Activated naive CD4-positive, alpha-beta T cell treated with anti-CD3 and anti-CD28 coated beads, Interleukin-2, amount 10 ng/mL, durations not matched to agents 7 days and 5 days (primary cell): ENCODE results near the gene CALCOCO2.

Experiments
- CTCF ChIA-PET: fragments of 350-600 bp; sonication (Branson Sonifier 250); formaldehyde crosslinking; loops from one replicate; lab custom pipeline; 2021; ENCODE audit warnings: antibody characterized with exemption; lab: Charles Lee
- DNase-seq: peaks from one replicate; pipeline ENCODE4 v3.0.0-alpha.2; 2020
- H3K27ac Mint-ChIP-seq: one replicate; pipeline ENCODE4 v1.8.0; 2021; ENCODE audit warnings: mild to moderate bottlenecking, moderate library complexity, mixed read lengths
- H3K27me3 Mint-ChIP-seq: one replicate; pipeline ENCODE4 v1.8.0; 2021; ENCODE audit warnings: mild to moderate bottlenecking, mixed read lengths
- H3K36me3 Mint-ChIP-seq: one replicate; pipeline ENCODE4 v1.8.0; 2021; ENCODE audit warnings: mixed read lengths
- H3K4me1 Mint-ChIP-seq: one replicate; pipeline ENCODE4 v1.8.0; 2021; ENCODE audit warnings: mixed read lengths
- H3K4me3 Mint-ChIP-seq: one replicate; pipeline ENCODE4 v1.8.0; 2021; ENCODE audit warnings: mild to moderate bottlenecking, moderate library complexity, mixed read lengths
- H3K9me3 Mint-ChIP-seq: one replicate; pipeline ENCODE4 v1.8.0; 2021; ENCODE audit warnings: mixed read lengths

Gene CALCOCO2

DNA sequence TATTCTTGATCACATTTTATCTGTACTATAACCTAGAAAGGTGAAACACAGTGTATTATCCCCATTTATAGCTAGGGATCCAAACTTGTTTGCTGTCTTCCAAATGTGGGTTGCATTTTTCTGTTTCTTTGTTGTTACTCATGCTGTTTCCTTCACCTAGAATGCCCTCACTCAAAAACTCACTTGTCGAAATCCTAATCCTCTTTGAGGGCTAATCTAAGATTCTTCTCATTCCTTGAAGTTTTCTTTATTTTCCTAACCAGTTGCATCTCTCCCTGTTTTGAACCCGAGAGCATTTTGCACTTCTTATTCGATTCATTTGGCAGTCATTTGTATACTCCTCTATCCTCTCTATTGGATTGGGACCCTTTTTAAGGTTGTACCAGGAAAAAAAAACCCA lies 9.6 kb downstream of the CALCOCO2 start:
- Mint-ChIP-seq H3K9me3 (no peaks in the 10 kb centered on the region), H3K4me1 (peaks cover 77% of the 10 kb centered on the region), H3K27ac (peak overlapping the region; percentile 91), H3K4me3 (no peak overlapping the region), H3K36me3 (peaks cover 48% of the 10 kb centered on the region), H3K27me3 (no peaks in the 10 kb centered on the region)
- CTCF ChIA-PET: interaction anchor here (1.2 to 1.6 kb wide), 2 partner anchors 9 to 35 kb away, joined by 3 to 4 read pairs; no protein-coding TSS in a partner anchor
- no peak for DNase-seq

DNA sequence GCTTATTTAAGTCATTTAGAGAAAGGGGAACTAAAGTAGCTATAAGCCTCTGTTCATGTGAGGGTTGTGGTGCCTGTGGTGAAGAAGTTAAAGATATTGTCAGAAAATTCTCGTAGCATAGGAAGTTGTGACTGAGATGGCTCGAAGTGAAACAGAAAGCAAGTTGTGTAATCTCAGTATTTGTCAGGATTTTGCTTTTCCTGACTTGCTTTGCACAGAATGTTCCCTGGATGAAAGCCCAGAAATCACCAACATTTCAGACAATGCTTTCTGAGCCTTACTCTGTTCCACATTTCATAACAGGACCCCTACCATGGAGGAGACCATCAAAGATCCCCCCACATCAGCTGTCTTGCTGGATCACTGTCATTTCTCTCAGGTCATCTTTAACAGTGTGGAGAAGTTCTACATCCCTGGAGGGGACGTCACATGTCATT lies 10.6 kb downstream of the CALCOCO2 start:
- DNase-seq: peak; percentile 63
- CTCF ChIA-PET: interaction anchor here (0.9 to 1.6 kb wide), 3 partner anchors 10 to 29 kb away, joined by 3 to 6 read pairs (median 3); no protein-coding TSS in a partner anchor
- Mint-ChIP-seq H3K36me3 (peaks cover 47% of the 10 kb centered on the region), H3K9me3 (no peaks in the 10 kb centered on the region), H3K4me1 (peaks cover 68% of the 10 kb centered on the region), H3K27me3 (no peaks in the 10 kb centered on the region), H3K27ac (peak overlapping the region; percentile 91), H3K4me3 (peak overlapping the region; percentile 67)

DNA sequence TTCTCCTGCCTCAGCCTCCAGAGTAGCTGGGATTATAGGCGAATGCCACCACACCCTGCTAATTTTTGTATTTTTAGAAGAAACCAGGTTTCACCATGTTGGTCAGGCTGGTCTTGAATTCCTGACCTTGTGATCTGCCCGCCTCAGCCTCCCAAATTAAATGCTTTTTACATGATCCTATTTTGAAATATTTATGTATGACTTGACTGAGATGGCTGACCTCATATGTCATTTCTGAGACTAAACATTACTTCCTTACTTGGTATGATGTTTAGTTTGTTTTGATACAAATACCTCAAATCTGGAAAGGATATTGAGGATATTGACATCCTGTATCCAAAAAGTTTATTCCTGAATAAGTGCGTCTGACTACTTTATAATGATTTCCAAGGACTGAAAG lies 11.9 kb downstream of the CALCOCO2 start:
- Mint-ChIP-seq H3K27me3 (no peaks in the 10 kb centered on the region), H3K4me1 (peaks cover 54% of the 10 kb centered on the region), H3K27ac (no peak overlapping the region), H3K36me3 (peaks cover 45% of the 10 kb centered on the region), H3K4me3 (no peak overlapping the region), H3K9me3 (no peaks in the 10 kb centered on the region)
- CTCF ChIA-PET: interaction anchor here (0.9 to 1.5 kb wide), 4 partner anchors 35 to 164 kb away, joined by 3 to 5 read pairs (median 4); no protein-coding TSS in a partner anchor
- no peak for DNase-seq

DNA sequence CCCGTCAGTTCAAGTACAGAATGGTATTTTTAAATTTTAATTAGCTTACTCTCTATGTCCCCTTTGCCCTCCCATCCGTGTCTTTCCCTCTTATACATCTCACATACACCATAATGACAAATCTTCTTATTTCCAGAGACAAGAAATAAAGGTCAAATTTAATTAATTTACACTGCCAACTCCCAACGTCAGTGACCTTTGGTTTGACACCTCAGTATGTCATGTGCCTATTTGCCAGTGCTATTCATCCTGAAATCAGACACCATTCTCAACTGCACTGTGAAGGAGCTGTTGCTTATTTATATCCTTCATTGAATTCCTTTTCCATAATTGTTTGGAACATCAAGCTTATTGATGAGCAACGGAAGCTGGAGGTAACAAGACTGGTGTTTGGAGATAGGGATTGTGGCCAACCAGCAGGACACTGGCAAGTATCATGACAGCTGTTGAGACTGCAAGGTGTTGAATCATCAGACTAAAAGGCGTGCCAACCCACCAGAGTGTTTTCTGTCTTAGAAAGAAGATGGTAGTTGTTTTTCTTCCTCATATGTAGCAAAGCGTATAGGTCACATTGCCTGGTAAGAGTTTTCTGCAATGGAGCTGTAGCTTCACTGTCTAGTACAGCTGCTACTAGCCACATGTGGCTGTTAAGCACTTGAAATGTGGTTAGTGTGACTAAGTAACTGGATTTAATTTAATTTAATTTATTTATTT lies 12.5 kb downstream of the CALCOCO2 start:
- no peak overlapping the region for H3K27ac Mint-ChIP-seq
- no peaks in the 10 kb centered on the region for H3K27me3 Mint-ChIP-seq
- no peak for DNase-seq
- H3K36me3 Mint-ChIP-seq: peaks cover 47% of the 10 kb centered on the region
- peaks cover 48% of the 10 kb centered on the region for H3K4me1 Mint-ChIP-seq
- CTCF ChIA-PET: interaction anchor here (0.5 to 1.5 kb wide), 6 partner anchors 34 to 171 kb away, joined by 3 to 5 read pairs (median 4); no protein-coding TSS in a partner anchor
- H3K4me3 Mint-ChIP-seq: no peak overlapping the region
- H3K9me3 Mint-ChIP-seq: no peaks in the 10 kb centered on the region

DNA sequence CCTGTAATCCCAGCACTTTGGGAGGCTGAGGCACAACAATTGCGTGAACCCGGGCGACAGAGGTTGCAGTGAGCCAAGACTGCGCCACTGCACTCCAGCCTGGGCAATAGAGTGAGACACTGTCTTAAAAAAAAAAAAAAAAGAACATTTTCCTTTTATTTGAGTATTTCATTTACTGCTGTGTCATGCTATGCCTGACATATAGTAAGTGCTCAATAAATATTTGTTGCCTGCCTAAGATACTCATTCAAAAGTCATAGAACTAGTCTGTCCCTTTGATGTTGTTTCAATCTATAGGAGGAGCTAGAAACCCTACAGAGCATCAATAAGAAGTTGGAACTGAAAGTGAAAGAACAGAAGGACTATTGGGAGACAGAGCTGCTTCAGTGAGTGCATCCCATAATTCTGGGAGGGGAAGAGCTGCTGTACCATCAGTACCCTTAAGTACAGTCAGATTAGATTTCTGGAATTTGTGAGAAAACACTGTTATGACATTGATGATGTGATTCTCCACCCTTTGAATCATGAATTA lies 20.0 kb downstream of the CALCOCO2 start:
- H3K4me1 Mint-ChIP-seq: peaks cover 16% of the 10 kb centered on the region
- CTCF ChIA-PET: interaction anchor here (0.6 to 4.4 kb wide), 10 partner anchors 10 to 250 kb away, joined by 3 to 31 read pairs (median 3); no protein-coding TSS in a partner anchor
- H3K27me3 Mint-ChIP-seq: no peaks in the 10 kb centered on the region
- DNase-seq: no peak
- peaks cover 63% of the 10 kb centered on the region for H3K36me3 Mint-ChIP-seq
- no peaks in the 10 kb centered on the region for H3K9me3 Mint-ChIP-seq
- peak overlapping the region; percentile 53 for H3K27ac Mint-ChIP-seq
- H3K4me3 Mint-ChIP-seq: no peak overlapping the region

DNA sequence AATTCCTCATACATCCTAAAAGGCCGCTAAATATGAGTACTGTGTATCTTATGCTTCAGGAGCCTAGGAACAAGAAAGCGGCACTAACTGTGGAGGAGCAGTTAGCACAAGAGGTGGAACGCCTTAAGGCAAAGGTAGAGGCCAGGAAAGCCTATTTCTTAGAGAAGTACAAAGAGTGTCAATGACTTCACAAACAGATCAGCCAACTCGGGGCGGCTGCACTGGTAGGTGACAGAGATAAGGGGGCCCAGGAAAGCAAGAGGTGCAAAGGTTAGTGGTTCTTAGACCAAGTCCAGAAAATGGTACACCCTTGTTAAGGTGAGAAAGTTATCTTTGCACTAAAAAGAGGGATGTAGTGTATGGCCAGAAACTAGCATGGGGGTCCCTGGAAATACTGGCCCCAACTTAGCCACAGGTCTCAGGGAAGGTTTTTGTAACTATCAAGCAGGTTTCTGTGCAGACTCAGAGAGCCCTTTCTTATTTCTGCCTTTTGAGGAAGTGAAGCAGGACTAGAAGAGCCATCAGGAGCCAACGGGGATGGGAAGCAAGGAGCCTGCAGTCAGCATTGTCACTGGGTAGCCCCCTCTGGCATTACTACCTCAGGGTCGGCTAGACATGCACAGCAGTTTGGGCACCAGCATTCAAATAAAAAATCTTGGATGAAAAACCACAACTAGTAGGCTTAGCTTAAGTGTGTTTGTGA lies 24.1 kb downstream of the CALCOCO2 start:
- Mint-ChIP-seq H3K36me3 (peaks cover 58% of the 10 kb centered on the region), H3K4me1 (peaks cover 21% of the 10 kb centered on the region), H3K4me3 (no peak overlapping the region), H3K27me3 (no peaks in the 10 kb centered on the region), H3K27ac (no peak overlapping the region), H3K9me3 (no peaks in the 10 kb centered on the region)
- CTCF ChIA-PET: interaction anchor here (1.2 kb wide), 1 partner anchor 24 kb away, joined by 4 read pairs; no protein-coding TSS in a partner anchor
- DNase-seq: no peak

DNA sequence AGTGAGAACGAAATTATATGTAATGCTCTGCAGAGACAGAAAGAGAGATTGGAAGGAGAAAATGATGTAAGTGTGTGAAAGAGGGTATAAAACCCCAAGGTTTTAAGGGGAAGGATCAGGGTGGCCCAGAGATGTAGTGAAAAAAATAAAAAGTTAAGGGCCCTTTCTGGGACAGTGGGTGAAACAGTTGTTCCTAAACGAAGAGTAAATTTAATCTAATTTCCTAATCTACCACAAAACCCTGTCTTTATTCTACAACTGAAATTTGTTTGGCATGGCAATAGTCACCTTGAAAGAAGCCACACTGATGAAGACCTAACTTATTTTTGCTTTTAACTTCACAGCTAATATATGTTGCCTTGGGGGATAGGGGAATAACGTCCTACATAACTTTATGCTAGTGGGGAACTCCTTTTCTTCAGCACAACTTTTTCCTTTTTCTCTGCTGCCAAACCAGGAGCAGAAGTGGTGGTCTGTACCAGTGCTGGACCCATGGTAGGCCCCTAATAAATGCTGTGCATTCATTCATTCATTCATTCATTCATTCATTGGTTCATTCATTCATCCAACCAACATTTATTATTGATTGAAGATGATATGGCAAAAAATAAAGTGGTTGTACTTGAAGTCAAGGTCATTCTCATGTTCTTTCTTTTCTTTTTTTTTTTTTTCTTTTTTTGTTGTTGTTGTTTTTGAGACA lies 25.4 kb downstream of the CALCOCO2 start:
- CTCF ChIA-PET: interaction anchor here (1.2 kb wide), 1 partner anchor 23 kb away, joined by 4 read pairs; no protein-coding TSS in a partner anchor
- peaks cover 62% of the 10 kb centered on the region for H3K36me3 Mint-ChIP-seq
- no peaks in the 10 kb centered on the region for H3K9me3 Mint-ChIP-seq
- peaks cover 12% of the 10 kb centered on the region for H3K4me1 Mint-ChIP-seq
- H3K4me3 Mint-ChIP-seq: no peak overlapping the region
- H3K27me3 Mint-ChIP-seq: no peaks in the 10 kb centered on the region
- no peak for DNase-seq
- H3K27ac Mint-ChIP-seq: no peak overlapping the region

DNA sequence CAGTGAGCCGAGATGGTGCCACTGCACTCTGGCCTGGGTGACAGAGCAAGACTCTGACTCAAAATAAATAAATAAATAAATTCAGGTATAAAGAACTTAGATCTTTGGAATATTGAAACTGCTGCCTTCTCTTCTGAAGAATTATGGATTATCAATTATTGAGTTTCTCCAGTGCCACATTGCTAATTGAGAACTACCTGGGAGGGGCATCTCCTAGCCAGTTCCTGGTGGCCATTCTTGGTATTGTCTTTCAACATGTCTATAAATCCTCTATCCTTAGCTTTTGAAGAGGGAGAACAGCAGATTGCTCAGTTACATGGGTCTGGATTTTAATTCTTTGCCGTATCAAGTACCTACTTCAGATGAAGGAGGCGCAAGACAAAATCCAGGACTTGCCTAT lies 29.2 kb downstream of the CALCOCO2 start:
- Mint-ChIP-seq H3K4me1 (peaks cover 9% of the 10 kb centered on the region), H3K27ac (no peak overlapping the region), H3K4me3 (no peak overlapping the region), H3K27me3 (no peaks in the 10 kb centered on the region), H3K9me3 (no peaks in the 10 kb centered on the region), H3K36me3 (peaks cover 61% of the 10 kb centered on the region)
- CTCF ChIA-PET: interaction anchor here (0.9 to 2.1 kb wide), 3 partner anchors 11 to 49 kb away, joined by 3 to 7 read pairs (median 6); no protein-coding TSS in a partner anchor
- DNase-seq: no peak

DNA sequence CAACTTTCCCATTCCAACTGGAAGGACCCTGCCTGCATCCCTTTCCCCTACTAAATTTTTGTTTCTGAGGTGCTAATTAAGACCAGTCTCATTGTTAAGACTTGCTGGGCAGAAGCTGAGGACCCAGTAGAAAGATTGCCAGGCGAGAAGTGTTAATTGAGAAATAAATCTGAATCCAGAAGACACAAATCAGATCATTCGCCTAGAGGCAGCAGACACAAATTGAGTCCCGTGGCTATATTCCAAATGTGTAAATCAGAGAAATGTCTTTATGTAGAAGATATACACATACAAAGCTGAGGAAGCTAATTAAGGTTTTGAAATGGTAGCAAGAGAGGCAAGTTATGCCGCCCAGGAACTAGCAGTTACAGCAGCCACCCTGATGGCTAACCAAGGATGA lies 29.6 kb downstream of the CALCOCO2 start:
- CTCF ChIA-PET: interaction anchor here (1.6 to 2.1 kb wide), 2 partner anchors 12 to 18 kb away, joined by 6 to 7 read pairs; no protein-coding TSS in a partner anchor
- no peak overlapping the region for H3K4me3 Mint-ChIP-seq
- no peak for DNase-seq
- no peaks in the 10 kb centered on the region for H3K27me3 Mint-ChIP-seq
- no peak overlapping the region for H3K27ac Mint-ChIP-seq
- peaks cover 7% of the 10 kb centered on the region for H3K4me1 Mint-ChIP-seq
- peaks cover 61% of the 10 kb centered on the region for H3K36me3 Mint-ChIP-seq
- H3K9me3 Mint-ChIP-seq: no peaks in the 10 kb centered on the region

DNA sequence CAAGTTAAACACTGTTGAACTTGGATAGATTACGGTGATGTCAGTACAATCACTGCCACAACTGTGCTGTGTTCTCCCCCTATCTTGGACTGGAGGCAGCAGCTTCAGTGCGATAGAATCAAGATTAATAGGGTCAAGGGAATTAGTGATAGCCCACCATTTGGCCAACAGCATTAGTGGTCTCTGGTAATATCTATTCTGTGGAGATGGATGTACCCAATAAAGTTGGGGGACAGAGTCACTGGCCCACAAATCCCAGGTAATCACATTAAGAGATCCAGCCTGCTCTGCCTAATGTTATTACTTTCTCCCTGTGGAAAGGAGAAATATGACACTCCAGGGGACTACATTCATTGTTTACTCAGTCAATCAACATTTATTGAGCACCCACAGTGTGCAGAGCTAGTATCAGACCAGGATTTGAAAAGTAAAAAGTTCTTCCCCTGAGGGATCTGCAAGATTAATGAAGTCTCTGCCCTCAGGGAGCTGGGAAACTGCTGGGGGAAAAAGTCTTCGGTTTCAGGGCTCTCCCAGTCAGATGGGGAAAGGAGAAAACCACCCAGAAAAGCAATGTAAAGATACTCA lies 38.2 kb downstream of the CALCOCO2 start:
- H3K36me3 Mint-ChIP-seq: peaks cover 16% of the 10 kb centered on the region
- no peak for DNase-seq
- H3K27ac Mint-ChIP-seq: no peak overlapping the region
- no peak overlapping the region for H3K4me3 Mint-ChIP-seq
- CTCF ChIA-PET: interaction anchor here (0.5 to 2.4 kb wide), 2 partner anchors 10 to 66 kb away, joined by 3 to 9 read pairs; no protein-coding TSS in a partner anchor
- peaks cover 12% of the 10 kb centered on the region for H3K27me3 Mint-ChIP-seq
- no peaks in the 10 kb centered on the region for H3K9me3 Mint-ChIP-seq
- H3K4me1 Mint-ChIP-seq: peaks cover 7% of the 10 kb centered on the region

DNA sequence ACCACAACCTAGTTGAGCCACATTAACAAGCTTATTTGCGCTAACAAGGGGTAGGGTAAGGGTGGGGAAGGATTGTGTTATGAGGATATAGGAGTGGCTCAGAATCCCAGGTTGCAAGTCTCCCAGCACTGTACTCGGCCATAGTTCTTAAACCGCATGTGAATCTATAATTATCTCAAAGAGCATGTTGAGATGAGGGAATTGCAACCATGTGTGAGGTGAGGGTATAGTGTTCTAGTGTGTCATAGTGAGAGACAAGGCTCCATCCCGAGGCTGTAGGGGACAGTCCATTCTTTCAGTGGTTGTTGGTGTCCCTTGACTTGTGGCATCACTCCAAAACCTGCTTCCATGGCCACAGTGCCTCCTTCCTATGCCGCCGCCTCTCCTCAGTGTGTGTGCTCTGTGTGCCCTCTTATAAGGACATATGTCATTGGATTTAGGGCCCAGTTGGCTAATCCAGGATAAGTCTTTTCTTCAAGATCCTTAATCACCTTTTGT lies 39.0 kb downstream of the CALCOCO2 start:
- no peak for DNase-seq
- Mint-ChIP-seq H3K9me3 (no peaks in the 10 kb centered on the region), H3K27ac (no peak overlapping the region), H3K36me3 (peaks cover 9% of the 10 kb centered on the region), H3K27me3 (peaks cover 13% of the 10 kb centered on the region), H3K4me1 (peaks cover 7% of the 10 kb centered on the region), H3K4me3 (no peak overlapping the region)
- CTCF ChIA-PET: interaction anchor here (0.5 to 2.6 kb wide), 4 partner anchors 9 to 67 kb away, joined by 3 to 9 read pairs (median 6); no protein-coding TSS in a partner anchor

DNA sequence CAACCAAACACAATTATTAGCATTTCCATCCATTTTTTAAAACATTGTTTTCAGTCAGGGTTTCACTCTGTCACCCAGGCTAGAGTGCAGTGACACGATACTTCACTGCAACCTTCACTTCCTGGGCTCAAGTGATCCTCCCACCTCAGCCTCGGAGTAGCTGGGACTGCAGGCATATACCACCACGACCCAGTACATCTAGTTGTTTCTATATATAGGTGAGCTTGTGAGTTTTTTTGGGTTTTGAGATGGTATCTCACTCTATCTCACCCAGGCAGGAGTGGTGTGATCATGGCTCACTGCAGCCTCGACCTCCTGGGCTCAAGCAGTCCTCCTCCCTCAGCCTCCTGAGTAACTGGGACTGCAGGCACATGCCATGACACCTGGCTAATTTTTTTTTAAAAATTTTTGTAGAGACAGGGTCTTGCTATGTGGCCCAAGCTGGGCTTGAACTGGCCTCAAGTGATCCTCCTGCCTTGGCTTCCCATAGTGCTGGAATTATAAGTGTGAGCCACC lies 40.3 kb downstream of the CALCOCO2 start:
- CTCF ChIA-PET: interaction anchor here (1.3 to 2.6 kb wide), 3 partner anchors 8 to 67 kb away, joined by 4 to 9 read pairs (median 9); no protein-coding TSS in a partner anchor
- no peak overlapping the region for H3K4me3 Mint-ChIP-seq
- no peaks in the 10 kb centered on the region for H3K9me3 Mint-ChIP-seq
- peaks cover 3% of the 10 kb centered on the region for H3K36me3 Mint-ChIP-seq
- H3K27me3 Mint-ChIP-seq: peaks cover 13% of the 10 kb centered on the region
- no peak overlapping the region for H3K27ac Mint-ChIP-seq
- peak; percentile 32 for DNase-seq
- H3K4me1 Mint-ChIP-seq: peaks cover 7% of the 10 kb centered on the region
